Sigmoid colon (tissue), 4 donors: Measurements from ENCODE around the gene ADAMTS6.

Experiments used
- CTCF ChIP-seq, 4 experiments: fragments of 450-650 bp in 3 of 4; fragments of 200-600 bp in 1 of 4; IDR thresholded peaks; one replicate each; pipeline ENCODE4 v1.5.1; 2016 to 2019; ENCODE audit warnings: antibody characterized with exemption in 4 of 4, mild to moderate bottlenecking in 3 of 4, moderate library complexity in 2 of 4
- EP300 ChIP-seq, 4 donors: sonication (generic); formaldehyde crosslinking; IDR thresholded peaks; one replicate each; pipeline ENCODE4 v1.6.1; 2017; ENCODE audit warnings: antibody characterized with exemption in 4 of 4
- POLR2A ChIP-seq, 2 donors: fragments of 450-650 bp; IDR thresholded peaks; one replicate each; pipeline ENCODE4 v1.6.1; 2016; ENCODE audit warnings: antibody characterized with exemption in 2 of 2, mild to moderate bottlenecking in 2 of 2, moderate library complexity in 2 of 2
- POLR2AphosphoS5 ChIP-seq, 4 donors: sonication (generic); formaldehyde crosslinking; IDR thresholded peaks; one replicate each; pipeline ENCODE4 v1.6.1; 2017; ENCODE audit warnings: antibody characterized with exemption in 4 of 4

- TF ChIP-seq CTCF (IDR thresholded peaks at IDR 0.05): no peak
- no peak for TF ChIP-seq EP300 (IDR thresholded peaks at IDR 0.05)
- no peak for TF ChIP-seq POLR2A (IDR thresholded peaks at IDR 0.05)
- TF ChIP-seq POLR2AphosphoS5 (IDR thresholded peaks at IDR 0.05): no peak
Measured at GRCh38 chr5:65482296-65482735, 596 bp upstream of the ADAMTS6 start.
